Non-pigmented ciliary epithelial cell (primary cell): ENCODE measurements around the gene CCDC137.

ENCODE experiments used
- DNase-seq: peaks from one replicate; pipeline ENCODE4 v3.0.0-alpha.2; 2010; ENCODE audit warnings: low read depth

The CCDC137 gene

DNA sequence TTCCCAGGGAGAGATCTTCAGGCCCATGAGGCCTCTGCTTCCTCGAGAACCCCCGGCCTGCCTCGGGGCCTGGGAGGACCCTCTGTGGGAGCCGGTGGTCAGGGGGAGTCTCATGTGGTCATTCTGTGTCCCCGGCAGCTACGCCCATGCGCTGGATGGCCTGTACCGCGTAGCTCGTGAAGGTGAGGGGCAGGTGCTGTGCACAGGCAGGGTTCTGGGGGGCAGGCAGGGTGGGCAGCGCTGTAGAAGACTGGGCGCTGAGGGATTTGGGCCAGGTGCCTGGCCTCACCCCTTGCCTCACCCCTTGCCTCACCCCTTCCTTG, 50.1 kb downstream of the CCDC137 start:
- DNase-seq, result no peak

- DNase-seq, result no peak
Observed at GRCh38 chr17:81717049-81717765, 50.7 kb downstream of the CCDC137 start.

- DNase-seq, result no peak
Observed at GRCh38 chr17:81717766-81718089, 51.2 kb downstream of the CCDC137 start.

GRCh38 chr17:81719410-81720266, 53.1 kb downstream of the CCDC137 start:
- no peak for DNase-seq

DNA sequence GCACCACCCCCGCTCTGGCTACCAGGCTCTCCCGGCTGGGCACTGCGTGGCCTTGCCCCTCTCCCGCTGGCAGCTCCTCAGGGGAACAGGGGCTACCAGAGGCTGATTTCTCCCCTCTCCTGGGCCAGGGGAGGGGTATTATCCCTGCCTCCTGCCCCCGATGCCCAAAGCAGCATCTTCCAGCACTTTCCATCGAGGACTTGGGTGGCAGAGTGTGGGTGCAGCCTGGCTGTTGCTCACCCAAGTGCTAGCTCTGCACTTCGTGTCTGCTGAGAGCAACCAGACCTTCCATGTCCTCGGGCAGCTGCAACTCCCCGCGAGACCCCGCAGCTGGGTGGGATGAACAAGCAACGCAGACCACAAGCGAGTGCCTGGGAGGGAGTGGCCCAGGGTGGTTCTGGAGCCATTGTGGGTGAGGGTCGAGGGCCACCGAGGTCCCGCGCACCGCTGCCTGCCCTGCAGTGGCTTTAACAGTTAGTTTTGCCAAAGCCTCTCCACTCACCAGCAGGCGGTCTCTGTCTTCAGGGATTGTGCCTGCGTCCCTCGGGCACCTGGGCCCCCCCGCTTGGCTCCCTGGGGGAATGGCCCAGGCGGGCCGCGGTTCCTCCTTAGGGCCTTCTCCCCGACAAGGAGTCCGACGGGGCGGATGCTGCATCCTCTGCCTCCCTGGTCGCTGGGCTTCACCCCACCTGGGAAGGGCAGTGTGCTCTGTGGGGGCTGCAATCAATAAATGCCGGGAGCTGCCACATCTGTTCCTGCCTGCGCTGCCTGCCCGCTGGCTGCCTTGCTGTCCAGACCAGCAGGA, 53.9 kb downstream of the CCDC137 start:
- DNase-seq, result no peak

- DNase-seq, result no peak
Observed at GRCh38 chr17:81722184-81723120, 55.9 kb downstream of the CCDC137 start.
